ENCODE data around the gene SDHD. TPM values are rescaled to one million over a fixed set of nuclear protein-coding genes. Genes with fewer than 3 reads are reported as not detected.

Gene SDHD
- polyA plus RNA-seq, 1 experiment = 122 TPM

Other genes starting within 250 kb of the SDHD start
- gene ALG9, start 215.3 kb upstream of the SDHD start, polyA plus RNA-seq (2011; rRNA removed) = 31.7 and 40.0 TPM in 2 replicates
- gene FDXACB1, start 207.7 kb upstream of the SDHD start, polyA plus RNA-seq (2011; rRNA removed) = 1.7 and 2.1 TPM in 2 replicates
- 40.3 and 45.1 TPM in 2 replicates for gene CFAP68, start 207.3 kb upstream of the SDHD start, polyA plus RNA-seq (2011; rRNA removed)
- gene CRYAB, start 175.1 kb upstream of the SDHD start, polyA plus RNA-seq (2011; rRNA removed) = 6.1 and 6.3 TPM in 2 replicates
- 0.41 and 0.79 TPM in 2 replicates for gene HSPB2, start 174.1 kb upstream of the SDHD start, polyA plus RNA-seq (2011; rRNA removed)
- 0.38 and 0.61 TPM in 2 replicates for gene C11orf52, start 168.0 kb upstream of the SDHD start, polyA plus RNA-seq (2011; rRNA removed)
- gene DIXDC1, start 149.5 kb upstream of the SDHD start, polyA plus RNA-seq (2011; rRNA removed) = 10.5 and 11.5 TPM in 2 replicates
- gene DLAT, start 61.5 kb upstream of the SDHD start, polyA plus RNA-seq (2011; rRNA removed) = 26.6 and 34.8 TPM in 2 replicates
- 1.5 TPM in 2 replicates for gene PIH1D2, start 12.9 kb upstream of the SDHD start, polyA plus RNA-seq (2011; rRNA removed)
- gene NKAPD1, start 12.6 kb upstream of the SDHD start, polyA plus RNA-seq (2011; rRNA removed) = 18.2 and 23.2 TPM in 2 replicates
- gene TIMM8B, start 117 bp upstream of the SDHD start, polyA plus RNA-seq (2011; rRNA removed) = 106 and 143 TPM in 2 replicates
- gene IL18, start 77.2 kb downstream of the SDHD start, polyA plus RNA-seq (2011; rRNA removed) = 0.12 and 0.46 TPM in 2 replicates
- gene TEX12, start 80.5 kb downstream of the SDHD start, polyA plus RNA-seq (2011; rRNA removed) = 0.19 TPM in 1 of 2 replicates, not detected in the other
- 0.94 and 1.3 TPM in 2 replicates for gene BCO2, start 88.6 kb downstream of the SDHD start, polyA plus RNA-seq (2011; rRNA removed)
- 40.5 and 55.9 TPM in 2 replicates for gene PTS, start 139.6 kb downstream of the SDHD start, polyA plus RNA-seq (2011; rRNA removed)
- not detected in 2 replicates for gene PLET1, start 174.0 kb downstream of the SDHD start, polyA plus RNA-seq (2011; rRNA removed)

Data from AG04450 (cell line).